NCI-H748 (cell line): ENCODE data around the gene RARS2.
A peak's percentile ranks its signal among the peaks of the same experiment; 100 is the strongest.
"Not testable (repeated sequence)": the region's sequence is repeated elsewhere in the genome, so short reads cannot be mapped to it uniquely, and the experiment has no call there.

Experiments used
- DNase-seq: peaks from one replicate; lab custom pipeline; 2025; ENCODE audit not compliant: unreplicated experiment; lab: John Stamatoyannopoulos, UW

The RARS2 gene, protein sequence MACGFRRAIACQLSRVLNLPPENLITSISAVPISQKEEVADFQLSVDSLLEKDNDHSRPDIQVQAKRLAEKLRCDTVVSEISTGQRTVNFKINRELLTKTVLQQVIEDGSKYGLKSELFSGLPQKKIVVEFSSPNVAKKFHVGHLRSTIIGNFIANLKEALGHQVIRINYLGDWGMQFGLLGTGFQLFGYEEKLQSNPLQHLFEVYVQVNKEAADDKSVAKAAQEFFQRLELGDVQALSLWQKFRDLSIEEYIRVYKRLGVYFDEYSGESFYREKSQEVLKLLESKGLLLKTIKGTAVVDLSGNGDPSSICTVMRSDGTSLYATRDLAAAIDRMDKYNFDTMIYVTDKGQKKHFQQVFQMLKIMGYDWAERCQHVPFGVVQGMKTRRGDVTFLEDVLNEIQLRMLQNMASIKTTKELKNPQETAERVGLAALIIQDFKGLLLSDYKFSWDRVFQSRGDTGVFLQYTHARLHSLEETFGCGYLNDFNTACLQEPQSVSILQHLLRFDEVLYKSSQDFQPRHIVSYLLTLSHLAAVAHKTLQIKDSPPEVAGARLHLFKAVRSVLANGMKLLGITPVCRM

GRCh38 chr6:87589693-87590416 lies at the start of gene RARS2, which contains the start of gene ORC3:
TSS of gene RARS2 (minus strand) at chr6:87589987. CDS start at chr6:87589957, 30 bp downstream.
TSS of gene ORC3 (plus strand) at chr6:87590135. CDS start at chr6:87590169, 34 bp downstream.
- peak; percentile 97 for DNase-seq

GRCh38 chr6:87639373-87639772 lies 49.6 kb upstream of the RARS2 start:
- DNase-seq = no peak

GRCh38 chr6:87637106-87637505 lies 47.3 kb upstream of the RARS2 start:
- DNase-seq = no peak

DNA sequence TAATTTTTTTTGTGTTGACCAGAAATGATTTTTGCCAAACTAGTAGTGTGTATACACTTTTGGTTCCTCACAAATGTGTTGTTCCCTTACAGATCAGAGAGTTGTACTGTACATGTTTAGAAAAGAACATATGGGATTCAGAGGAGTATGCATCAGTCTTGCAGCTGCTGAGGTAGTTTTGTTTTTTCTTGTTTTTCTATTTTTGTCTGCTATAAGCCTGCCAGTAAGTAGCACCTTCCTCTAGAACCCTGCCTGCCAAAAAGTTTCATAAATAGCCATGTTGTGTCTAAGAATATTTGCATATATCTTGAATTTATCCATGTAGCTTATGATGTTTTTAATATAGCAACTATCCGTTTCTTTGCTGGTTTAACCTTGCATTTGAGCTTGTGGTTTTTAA lies 46.5 kb upstream of the RARS2 start:
- DNase-seq = no peak

GRCh38 chr6:87633851-87634250 lies 44.1 kb upstream of the RARS2 start:
- DNase-seq = no peak

DNA sequence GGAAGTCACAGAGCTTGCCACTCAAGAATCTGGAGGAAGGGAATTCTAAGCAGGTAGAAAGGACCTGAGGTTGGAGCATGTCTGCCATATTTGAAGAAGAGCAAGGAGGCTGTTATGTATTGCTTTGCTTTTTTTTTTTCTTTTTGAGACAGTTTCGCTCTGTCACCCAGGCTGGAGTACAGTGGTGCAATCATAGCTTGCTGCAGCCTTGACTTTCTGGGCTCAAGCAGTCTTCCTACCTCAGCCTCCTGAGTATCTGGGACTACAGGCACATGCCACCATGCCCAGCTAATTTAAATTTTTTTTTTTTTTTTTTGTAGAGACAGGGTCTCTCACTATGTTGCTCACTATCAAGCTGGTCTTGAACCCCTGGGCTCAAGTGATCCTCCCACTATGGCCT lies 41.0 kb upstream of the RARS2 start:
- no peak for DNase-seq

GRCh38 chr6:87628881-87629280 lies 39.1 kb upstream of the RARS2 start:
- no peak for DNase-seq

- no peak for DNase-seq
These were observed 38.6 kb upstream of the RARS2 start for GRCh38 chr6:87628424-87628823.

GRCh38 chr6:87623248-87623647 lies 33.5 kb upstream of the RARS2 start:
- DNase-seq = no peak

GRCh38 chr6:87618531-87618930 lies 28.7 kb upstream of the RARS2 start:
- DNase-seq = no peak

- no peak for DNase-seq
These were observed 27.6 kb upstream of the RARS2 start for GRCh38 chr6:87617405-87617804.

- not testable (repeated sequence) for DNase-seq
These were observed 23.2 kb upstream of the RARS2 start for GRCh38 chr6:87613018-87613417.

DNA sequence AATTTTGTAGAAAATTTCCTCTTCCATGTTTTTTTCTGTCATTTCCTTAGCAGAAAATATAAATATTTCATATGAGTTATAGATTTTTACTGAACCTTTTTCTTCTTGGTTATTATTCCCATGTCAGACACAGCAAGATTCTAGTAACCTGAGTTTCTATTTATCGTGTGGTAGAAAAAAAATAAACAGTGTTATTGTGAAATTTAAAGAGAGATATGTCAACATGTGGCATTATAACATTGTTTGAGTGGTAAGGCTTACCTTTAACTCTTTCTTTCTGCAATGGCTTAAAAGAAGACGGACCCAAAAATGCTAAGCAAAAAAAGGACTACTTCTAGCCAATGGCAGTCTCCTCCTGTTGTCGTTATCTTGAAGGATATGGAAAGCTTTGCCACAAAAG lies 19.0 kb upstream of the RARS2 start:
- DNase-seq = no peak

- no peak for DNase-seq
These were observed 16.4 kb upstream of the RARS2 start for GRCh38 chr6:87606199-87606598.

DNA sequence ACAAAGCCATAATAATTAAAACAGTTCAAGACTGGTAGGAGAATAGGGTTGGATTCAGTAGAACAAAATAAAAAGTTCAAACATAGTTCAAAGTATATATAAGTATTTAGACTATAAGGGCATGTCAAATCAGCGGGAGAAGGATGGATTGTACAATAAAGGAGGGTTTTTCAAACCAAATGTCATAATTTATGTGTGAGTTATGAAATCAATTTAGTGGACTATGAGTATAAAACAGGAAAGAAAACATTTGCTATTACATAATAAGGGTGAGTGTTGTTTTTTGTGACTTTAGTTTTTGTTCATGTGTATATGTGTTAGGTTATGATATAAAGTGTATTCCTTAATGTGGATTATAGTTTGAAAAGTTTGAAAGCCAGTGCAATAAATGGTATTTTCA lies 10.8 kb upstream of the RARS2 start:
- no peak for DNase-seq

GRCh38 chr6:87590990-87591389 lies 1.2 kb upstream of the RARS2 start:
- DNase-seq = no peak

DNA sequence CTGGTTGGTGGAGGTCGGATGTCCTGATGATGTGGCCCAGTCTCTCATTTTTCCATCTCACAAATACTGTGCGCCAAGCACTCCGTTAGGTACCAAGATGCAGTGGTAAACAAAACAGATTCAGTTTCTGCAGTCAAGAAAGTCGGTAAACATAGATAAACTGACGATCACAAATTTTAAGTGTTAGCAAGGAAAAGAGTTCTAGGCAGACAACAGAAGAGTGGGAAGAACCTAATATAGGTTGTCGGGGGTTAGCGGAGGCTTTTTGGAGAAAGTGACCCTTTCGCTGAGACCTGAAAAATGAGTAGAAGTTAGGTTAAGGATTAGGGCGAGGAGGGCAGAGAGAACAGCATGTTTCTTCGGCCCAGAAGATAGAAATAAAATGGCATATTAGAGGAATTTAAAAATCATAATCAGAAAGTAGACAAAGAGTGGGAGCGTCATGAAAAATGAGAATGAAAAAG lies 662 bp upstream of the RARS2 start:
- no peak for DNase-seq

- DNase-seq = no peak
These were observed 905 bp downstream of the RARS2 start for GRCh38 chr6:87588756-87589407.

DNA sequence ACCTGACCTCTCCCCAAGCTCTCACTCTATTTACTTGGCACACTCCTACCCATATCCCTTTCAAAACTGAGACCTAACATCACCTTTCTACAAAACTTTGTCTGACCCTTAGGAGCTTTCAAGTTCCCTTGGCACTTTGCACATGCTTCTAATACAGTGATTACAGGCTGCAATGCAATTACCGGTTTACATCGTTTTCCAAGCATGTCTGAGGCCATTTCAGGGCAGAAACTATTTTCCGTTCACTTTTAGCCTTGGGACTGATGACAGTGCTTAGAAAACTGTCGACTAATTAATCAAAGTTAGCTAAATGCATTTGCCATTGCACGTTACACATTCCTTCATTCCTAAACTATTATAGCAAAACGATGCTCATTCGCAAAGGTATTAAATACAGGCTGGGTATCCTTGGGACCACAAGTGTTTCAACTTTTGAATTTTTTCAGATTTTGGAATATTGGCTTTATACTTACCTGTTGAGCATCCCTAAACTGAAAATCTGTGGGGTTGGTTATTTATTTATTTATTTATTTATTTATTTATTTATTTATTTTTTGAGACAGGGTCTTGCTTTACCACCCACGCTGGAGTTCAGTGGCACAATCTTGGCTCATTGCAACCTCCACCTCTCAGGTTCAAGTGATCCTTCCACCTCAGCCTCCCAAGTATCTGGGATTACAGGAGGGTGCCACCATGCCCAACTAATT lies 3.3 kb downstream of the RARS2 start:
- no peak for DNase-seq

GRCh38 chr6:87583822-87584221 lies 6.0 kb downstream of the RARS2 start:
- DNase-seq = no peak

DNA sequence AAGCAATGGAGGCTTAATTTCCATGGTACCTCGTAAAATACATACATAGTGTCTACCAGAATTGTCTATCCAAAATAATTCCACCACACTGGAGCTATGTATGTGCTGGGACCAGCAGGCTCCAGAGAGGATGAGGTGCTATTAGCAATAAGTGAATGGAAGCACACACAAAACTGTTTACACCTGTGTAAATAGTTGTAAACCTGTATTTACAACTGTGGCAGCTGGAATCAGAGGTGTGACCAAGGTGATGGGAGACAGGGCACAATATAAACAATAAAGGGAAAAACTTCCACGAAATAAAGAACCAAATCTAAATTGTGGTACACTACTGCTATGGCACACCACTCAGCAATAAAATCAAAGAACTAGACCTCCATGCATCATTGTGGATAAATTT lies 14.4 kb downstream of the RARS2 start:
- DNase-seq = peak; percentile 52
